Stimulated activated CD8-positive, alpha-beta memory T cell treated with anti-CD3 and anti-CD28 coated beads, Interleukin-15, amount 100 ng/mL, for 24 hours (primary cell): Measurements from ENCODE around the gene OXER1.
A peak's percentile ranks its signal among the peaks of the same experiment; 100 is the strongest.

Experiments used
- DNase-seq: peaks from one replicate; pipeline ENCODE4 v3.0.0-alpha.2; 2020; ENCODE audit warnings: low read depth

The OXER1 gene, protein sequence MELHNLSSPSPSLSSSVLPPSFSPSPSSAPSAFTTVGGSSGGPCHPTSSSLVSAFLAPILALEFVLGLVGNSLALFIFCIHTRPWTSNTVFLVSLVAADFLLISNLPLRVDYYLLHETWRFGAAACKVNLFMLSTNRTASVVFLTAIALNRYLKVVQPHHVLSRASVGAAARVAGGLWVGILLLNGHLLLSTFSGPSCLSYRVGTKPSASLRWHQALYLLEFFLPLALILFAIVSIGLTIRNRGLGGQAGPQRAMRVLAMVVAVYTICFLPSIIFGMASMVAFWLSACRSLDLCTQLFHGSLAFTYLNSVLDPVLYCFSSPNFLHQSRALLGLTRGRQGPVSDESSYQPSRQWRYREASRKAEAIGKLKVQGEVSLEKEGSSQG

DNA sequence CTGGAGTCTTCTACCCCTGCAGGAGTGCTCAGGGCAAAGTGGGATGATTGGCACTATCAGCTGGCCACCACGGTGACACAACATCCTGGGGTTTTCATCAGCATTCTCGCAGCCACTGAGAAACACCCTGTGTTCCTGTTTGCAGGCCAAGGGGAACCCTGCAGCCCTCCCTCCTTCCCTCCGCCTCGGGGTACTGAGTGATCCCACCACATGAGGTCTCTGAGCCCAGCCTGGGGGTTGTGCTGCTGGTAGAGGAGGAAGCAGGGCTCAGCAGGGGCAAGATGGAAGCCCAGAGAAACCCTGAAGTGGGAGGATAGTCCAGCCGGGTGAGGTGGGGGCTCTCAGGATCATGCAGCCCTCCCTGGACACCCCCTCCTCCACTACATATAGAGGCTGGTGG lies at the start of gene OXER1:
Gene OXER1 (minus strand): TSS at position 40 of the 400 bp plus-strand sequence. CDS start 73 bp downstream, outside the sequence.
- no peak for DNase-seq

GRCh38 chr2:42812899-42813479 lies 49.1 kb upstream of the OXER1 start:
- no peak for DNase-seq

GRCh38 chr2:42810971-42811811 lies 47.3 kb upstream of the OXER1 start:
- no peak for DNase-seq

GRCh38 chr2:42810121-42810970 lies 46.4 kb upstream of the OXER1 start:
- DNase-seq = peak; percentile 95

DNA sequence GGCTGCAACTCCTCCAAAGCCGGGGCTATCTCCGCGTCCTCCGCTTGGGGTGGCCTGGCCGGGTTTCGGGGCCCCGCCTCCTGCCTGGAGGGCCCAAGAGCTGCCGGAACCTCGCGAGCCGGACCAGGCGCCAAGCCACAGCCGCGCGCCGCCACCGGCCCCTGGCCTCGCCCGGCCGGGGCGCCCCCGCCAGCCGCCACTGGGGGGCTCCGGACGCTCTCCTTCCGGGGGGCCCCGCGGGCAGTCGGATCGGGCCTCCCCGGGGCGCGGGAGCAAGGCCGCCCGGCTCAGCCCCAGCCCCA lies 45.8 kb upstream of the OXER1 start:
- DNase-seq = no peak

DNA sequence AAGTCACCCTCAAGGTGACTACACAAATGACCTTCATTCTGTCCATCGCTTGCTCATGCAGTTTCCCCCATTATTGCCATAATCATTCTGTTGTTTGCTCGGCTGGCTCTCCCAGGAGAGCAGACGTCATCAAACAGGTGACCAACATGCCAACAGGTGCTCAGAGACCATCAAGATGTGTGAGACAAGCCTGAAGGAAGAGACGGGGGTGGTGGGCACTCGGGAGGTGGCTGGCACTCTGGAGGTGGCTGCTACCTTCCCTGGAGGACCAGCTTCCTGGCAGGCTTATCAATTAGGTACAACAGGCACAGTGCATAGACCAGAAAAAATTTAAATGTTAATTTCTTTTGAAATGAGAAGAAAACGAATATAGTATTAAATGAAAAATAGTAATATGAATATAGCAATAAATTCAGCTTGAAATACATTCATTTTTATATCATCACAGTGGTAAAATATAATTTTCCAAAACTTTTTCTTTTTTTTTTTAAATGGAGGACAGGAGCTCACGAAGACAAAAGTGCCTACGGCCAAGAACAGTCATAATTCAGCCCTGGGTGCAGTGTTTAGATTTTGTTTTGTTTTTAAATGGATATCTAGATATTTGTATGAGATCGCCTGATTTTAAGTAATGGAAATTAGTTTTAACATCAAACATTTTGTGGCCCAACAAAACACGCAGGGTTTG lies 45.3 kb upstream of the OXER1 start:
- DNase-seq = no peak

DNA sequence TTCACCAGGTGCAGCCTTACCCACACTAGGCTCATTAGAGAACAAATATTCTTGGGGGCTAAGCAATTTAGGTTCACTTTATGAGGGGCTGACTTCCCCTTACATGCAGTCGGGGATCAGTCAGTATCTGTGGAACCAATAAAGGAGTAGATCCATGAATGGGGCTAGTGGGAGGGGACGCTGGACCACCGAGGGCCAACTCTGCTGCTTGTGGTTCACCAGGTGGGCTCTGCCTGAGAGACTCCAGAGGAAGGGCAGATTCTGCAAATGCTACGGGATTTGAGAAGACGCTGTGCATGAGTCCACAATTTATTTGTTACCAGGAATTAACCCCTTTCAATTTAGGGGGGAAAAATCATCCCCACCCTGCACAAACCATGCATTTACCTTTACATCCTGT lies 44.4 kb upstream of the OXER1 start:
- no peak for DNase-seq

DNA sequence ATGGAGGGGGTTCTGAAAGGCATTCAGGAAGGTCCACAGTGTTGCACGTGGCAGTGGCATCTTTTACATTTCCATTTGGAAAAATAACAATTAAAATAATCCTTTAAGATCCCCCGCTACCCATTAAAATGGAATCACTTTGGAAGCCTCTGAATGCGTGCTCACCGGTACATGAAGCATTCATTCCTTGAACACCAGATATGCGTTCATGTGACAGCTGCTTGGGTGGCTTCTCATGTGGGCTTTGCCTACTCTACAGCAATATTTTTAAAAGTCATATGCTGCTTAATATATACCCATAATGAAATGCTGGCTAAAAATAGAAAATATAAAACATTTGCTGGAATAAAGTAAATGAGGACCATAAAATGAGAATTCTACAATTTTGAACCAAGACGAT lies 42.9 kb upstream of the OXER1 start:
- DNase-seq = no peak

- DNase-seq = no peak
Measured at GRCh38 chr2:42804891-42805290, 41.0 kb upstream of the OXER1 start.

GRCh38 chr2:42804338-42804737 lies 40.4 kb upstream of the OXER1 start:
- no peak for DNase-seq

DNA sequence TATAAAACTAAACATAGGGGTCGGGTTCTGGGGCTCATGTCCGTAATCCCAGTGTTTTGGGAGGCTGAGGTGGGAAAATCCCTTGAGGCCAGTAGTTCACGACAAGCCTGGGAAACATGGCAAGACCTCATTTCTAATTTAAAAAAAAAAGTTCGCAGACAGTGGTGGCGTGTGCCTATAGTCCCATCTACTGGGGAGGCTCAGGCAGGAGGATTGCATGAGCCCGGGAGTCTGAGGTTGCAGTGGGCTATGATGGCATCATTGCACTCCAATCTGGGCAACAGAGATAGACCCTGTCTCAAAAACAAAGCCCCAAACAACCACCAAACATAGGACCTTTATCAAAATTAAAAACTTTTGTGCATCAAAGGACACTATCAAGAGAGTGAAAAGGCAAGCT lies 38.2 kb upstream of the OXER1 start:
- no peak for DNase-seq

DNA sequence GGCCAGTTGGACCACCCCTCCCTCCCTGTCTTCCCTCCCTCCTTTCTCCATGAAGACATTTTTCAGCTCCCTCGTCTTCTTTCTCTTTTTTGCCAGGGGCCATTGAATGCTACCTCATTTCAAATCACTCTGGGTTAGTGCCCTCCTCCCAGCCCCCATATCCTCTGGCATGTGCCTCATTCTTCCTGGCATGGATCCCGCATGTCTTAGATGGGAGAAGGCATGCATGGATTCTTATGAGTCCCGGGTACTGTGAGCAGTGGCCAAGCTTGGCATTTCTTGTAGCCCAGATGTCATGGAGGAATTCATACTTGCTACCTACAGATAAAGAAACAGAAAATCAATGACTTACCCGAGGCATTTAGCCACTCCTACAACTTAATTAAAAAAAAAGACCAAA lies 37.4 kb upstream of the OXER1 start:
- no peak for DNase-seq

DNA sequence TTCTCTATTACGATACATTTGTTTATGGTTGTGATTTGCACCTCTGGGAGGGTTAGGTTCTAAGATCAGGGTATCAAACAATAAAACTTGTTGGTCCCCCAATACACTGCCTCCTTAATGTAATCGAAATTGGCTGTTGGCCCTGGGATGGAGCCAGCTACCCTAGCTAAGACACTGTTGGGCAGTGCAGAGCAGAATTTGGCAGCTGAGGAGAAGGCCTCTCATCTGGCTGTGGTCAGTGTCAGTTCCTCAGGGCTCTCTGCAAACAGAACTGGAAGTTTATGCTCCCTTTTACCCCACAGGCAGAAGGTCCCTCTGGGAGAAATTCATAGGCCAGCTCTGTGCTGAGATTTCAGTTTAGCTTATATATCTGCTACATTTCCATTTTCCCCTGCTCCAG lies 37.0 kb upstream of the OXER1 start:
- DNase-seq = no peak

DNA sequence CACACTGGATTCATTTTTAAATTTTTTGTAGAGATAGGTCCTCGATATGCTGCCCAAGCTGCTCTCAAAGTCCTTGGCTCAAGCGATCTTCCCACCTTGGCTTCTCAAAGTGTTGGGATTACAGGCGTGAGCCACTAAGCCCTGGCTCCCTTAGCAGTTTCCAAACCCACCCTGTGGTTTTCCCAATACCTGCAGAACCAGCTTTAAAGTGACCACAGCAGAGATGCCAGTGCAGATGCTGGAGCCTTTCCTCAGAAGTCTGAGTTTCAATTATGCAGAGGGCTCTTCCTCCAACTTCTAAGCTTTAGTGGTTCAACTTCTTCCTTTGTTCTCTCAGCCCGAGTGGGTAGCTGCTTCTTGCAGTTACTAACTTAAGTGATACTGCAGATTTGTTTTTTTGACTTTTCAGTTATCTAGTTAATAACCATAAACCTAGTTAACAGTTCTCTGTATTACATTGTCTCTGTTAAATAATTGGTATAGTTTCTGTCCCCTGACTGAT lies 36.6 kb upstream of the OXER1 start:
- no peak for DNase-seq

DNA sequence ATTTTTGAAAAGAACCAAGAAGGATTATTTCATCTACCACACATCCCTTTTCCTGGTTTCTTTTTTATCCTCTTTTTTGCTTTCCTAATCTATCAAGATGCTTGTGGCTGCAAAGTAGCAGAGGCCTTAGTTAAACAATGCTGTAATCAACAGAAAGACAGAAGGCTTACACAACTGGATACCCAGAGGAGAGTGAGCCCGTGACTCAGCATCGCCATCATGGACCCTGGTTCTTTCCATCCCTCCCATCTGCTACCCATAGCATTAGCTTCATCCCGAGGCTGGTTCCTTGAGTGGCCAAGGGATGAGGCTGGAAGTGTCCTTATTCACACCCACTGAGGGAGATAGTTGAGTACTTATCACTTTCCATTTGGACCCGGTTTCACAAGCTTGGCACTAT lies 35.9 kb upstream of the OXER1 start:
- no peak for DNase-seq

DNA sequence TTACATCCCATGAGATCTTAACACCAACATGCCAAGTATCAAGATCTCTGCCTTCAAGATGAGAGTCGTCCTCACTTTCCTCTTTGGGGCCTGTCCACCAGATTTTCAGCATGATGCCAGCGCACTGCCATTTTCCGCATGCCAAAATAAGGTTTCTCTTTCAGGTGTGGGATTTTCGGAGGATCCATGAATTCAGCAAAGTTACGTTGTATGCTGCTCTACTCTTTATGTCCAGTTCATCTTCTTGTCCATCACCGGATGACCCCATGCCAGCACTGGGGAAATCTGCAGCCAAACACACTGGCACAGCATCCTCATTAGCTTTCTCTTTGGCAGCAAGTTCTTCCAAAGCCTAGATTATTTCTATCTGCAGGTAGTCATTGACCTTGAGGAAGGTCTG lies 33.3 kb upstream of the OXER1 start:
- no peak for DNase-seq

DNA sequence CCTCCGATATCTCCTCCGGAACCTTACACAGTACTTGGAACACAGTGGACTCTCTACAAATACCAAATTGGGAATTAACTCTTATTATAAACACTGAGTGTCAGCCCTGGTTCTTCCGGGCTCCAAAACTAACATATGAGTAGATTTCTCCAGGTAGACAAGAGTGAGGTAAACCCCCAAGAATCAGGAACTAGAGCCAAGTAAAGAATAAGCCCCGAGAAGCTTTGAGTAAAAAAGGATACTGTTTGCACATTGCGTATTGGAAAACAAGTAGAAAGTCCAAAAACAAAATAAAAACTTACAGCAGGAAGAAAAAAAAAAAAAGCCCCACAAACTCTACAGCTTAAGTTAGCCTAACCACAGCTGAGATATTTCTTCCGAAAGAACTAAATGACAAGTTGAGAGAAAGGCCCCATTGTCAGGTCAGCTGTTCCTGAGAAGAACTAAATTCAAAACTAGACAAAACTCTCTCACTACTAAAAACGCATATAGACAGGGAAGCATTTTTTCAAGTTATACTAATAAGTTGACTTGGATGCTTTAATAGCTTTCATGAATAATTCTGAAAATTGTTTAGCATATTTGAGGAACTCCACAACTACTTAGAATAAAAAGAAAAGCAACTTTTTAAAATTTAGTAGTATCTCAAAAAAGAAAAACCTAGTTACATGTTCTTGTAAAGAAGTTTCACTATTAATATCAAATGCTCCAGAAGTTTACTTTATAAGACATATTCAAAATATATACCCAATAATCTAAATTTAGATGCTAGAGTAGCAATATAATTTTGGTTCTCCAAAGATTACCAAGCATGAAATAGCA lies 32.7 kb upstream of the OXER1 start:
- DNase-seq = no peak

DNA sequence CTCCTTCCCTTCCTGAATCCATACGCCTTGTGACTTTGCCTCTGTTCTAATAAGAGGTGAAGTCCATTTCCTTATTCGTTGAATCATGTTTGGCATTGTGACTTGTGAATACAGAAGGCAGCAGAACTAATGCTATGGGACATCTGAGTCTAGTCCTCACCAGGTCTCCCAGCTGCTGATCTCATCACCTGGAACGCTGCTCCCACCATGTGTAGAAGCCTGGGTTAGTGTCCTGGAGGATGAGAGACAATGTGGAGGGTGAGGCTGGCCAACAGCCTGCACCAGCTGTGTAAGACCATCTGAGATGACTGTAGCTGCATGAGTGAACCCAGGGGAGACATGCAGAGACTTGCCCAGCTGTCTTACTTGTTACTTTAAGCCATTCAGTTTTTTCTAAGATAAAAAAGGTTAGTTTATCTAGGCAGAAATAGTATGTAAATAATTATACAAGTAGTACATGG lies 31.9 kb upstream of the OXER1 start:
- no peak for DNase-seq

DNA sequence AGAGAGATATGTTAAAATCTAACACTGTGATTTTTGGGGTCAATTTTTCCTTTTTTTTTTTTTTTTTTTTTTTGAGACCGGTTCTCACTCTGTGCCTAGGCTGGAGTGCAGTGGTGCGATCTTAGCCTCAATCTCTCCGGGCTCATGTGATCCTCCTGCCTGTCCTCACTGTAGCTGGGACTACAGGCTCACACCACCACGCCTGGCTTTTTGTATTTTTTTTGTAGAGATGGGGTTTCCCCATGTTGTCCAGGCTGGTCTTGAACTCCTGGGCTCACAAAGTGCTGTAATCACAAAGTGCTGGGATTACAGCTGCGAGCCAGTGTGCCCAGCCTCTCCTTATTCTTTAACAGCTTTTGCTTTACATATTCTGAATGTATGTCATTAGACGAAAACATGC lies 31.3 kb upstream of the OXER1 start:
- no peak for DNase-seq

GRCh38 chr2:42794271-42795046 lies 30.5 kb upstream of the OXER1 start:
- no peak for DNase-seq
